LNCaP clone FGC (cell line): ENCODE data around the gene VTCN1.

ENCODE experiments used
- DNase-seq: peaks from one replicate; pipeline ENCODE4 v3.0.0-alpha.2; 2011; ENCODE audit warnings: low read depth
- H3K4me3 ChIP-seq: 2 replicates; pipeline ENCODE4 v1.5.1; 2011; ENCODE audit warnings: mild to moderate bottlenecking, low read depth, low read length, control low read depth
- CTCF ChIP-seq: IDR thresholded peaks from 2 replicates; pipeline ENCODE4 v1.5.1; 2012; ENCODE audit warnings: mild to moderate bottlenecking; ENCODE audit not compliant: control insufficient read depth, insufficient read depth; ENCODE audit errors: extremely low read depth

The VTCN1 gene

DNA sequence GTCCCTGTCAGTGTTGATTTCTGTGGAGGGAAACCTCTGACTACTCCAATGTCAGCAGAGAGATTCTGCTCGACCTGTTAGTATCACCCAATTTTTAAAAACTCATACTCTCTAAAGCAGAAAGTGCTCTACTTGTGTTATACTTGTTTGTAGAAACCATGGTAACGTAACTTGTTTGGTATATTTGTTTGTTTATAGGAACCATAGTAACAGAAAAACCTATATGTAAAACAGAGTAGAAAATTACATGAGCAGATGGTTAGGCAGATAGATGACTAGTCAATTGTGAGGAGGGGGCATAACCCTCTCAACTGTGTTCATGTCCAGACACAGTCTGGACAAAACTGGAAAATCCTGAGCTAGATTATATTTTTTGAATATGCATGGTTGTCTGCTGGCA, 95.8 kb downstream of the VTCN1 start:
- DNase-seq: no peak
- no peak for TF ChIP-seq CTCF
- no peak overlapping the region for H3K4me3 ChIP-seq

- no peak overlapping the region for H3K4me3 ChIP-seq
- no peak for TF ChIP-seq CTCF
- DNase-seq: no peak
Measured at GRCh38 chr1:117113199-117113598, 97.5 kb downstream of the VTCN1 start.

- no peak overlapping the region for H3K4me3 ChIP-seq
- no peak for DNase-seq
- no peak for TF ChIP-seq CTCF
Measured at GRCh38 chr1:117112047-117112717, 98.5 kb downstream of the VTCN1 start.

GRCh38 chr1:117110774-117111173, 100.0 kb downstream of the VTCN1 start:
- no peak for DNase-seq
- no peak for TF ChIP-seq CTCF
- H3K4me3 ChIP-seq: no peak overlapping the region

GRCh38 chr1:117107364-117107763, 103.4 kb downstream of the VTCN1 start:
- TF ChIP-seq CTCF: no peak
- no peak overlapping the region for H3K4me3 ChIP-seq
- DNase-seq: no peak

DNA sequence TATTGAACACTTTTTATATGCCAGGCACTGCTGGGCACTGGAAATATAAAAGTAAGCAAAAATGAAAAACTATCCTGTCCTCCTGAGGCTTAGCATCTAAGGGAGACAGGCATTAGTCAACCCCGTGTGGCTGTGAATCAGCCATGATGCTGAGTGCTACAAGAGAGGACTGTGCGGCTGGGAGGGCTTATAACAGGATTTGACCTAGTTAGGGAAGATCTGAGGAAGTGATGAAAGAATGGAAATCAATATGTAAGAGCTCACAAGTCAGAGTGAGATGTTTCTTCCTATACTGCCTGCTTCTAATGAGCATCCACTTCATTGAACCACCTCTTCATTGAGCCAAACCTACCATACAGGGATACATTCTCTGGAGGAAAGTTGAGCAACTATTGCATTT, 104.2 kb downstream of the VTCN1 start:
- no peak for DNase-seq

More for the DNA sequence above, 104.2 kb downstream of the VTCN1 start:
- no peak overlapping the region for H3K4me3 ChIP-seq
- TF ChIP-seq CTCF: no peak
